Suprapubic skin (tissue), 4 donors: Measurements from ENCODE around the gene IFIT5.

Experiments used
- CTCF ChIP-seq, 2 donors: fragments of 200-600 bp in 1 of 2; fragments of 450-650 bp in 1 of 2; sonication (generic) in 1 of 2; IDR thresholded peaks; one replicate each; pipeline ENCODE4 v1.5.1; 2016 to 2019; ENCODE audit warnings: antibody characterized with exemption in 2 of 2, mild to moderate bottlenecking in 1 of 2, moderate library complexity in 1 of 2
- EP300 ChIP-seq: sonication (generic); formaldehyde crosslinking; IDR thresholded peaks from one replicate; pipeline ENCODE4 v1.6.1; 2017; ENCODE audit warnings: antibody characterized with exemption
- POLR2A ChIP-seq, 2 donors: fragments of 450-650 bp; IDR thresholded peaks; one replicate each; pipeline ENCODE4 v1.6.1; 2017; ENCODE audit warnings: antibody characterized with exemption in 2 of 2, mild to moderate bottlenecking in 2 of 2, moderate library complexity in 2 of 2
- POLR2AphosphoS5 ChIP-seq, 3 donors: sonication (generic); formaldehyde crosslinking; IDR thresholded peaks; one replicate each; pipeline ENCODE4 v1.6.1; 2017; ENCODE audit warnings: antibody characterized with exemption in 3 of 3

GRCh38 chr10:89382757-89383156, 31.6 kb upstream of the IFIT5 start:
- no peak for TF ChIP-seq EP300
- TF ChIP-seq CTCF (IDR thresholded peaks at IDR 0.05), result no peak
- no peak for TF ChIP-seq POLR2AphosphoS5 (IDR thresholded peaks at IDR 0.05)
- no peak for TF ChIP-seq POLR2A (IDR thresholded peaks at IDR 0.05)
